ENCODE results near the gene TMPRSS11A. TPM values are rescaled to one million over a fixed set of nuclear protein-coding genes. Genes with fewer than 3 reads are reported as not detected.

TMPRSS11A gene
- total RNA-seq, 1 donor from 2014 or later, result not detected

DNA sequence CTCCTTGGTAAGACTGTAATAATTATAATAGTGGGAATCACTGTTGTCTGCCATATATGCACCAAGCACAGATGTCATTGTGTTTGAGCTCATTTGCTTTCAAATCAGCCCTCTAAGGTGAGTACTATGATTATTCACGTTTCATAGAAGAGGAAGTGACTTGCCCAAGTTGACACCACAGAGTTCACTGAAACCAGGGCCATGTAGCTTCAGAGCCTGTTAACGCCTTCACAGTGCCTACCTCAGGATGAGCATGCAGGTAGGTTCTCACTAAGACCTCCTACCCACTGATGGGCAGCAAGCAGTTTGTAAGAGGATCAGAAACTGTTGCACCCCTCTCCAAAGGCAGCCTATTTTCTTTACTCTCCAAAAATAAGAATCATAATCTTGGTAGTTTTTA is 27.4 kb downstream of the TMPRSS11A start:
- Histone ChIP-seq H3K9me3 (no peaks in the 10 kb centered on the region), H3K36me3 (no peaks in the 10 kb centered on the region), H3K27ac (no peak overlapping the region), H3K4me1 (no peaks in the 10 kb centered on the region), H3K27me3 (ENCODE audit: low read depth) (no peaks in the 10 kb centered on the region), H3K4me3 (no peak overlapping the region)
- DNase-seq, result no peak
- no peak for ATAC-seq
- intact Hi-C loops (cut with DNase I), result no loop called here
- TF ChIP-seq, protein P1, sequence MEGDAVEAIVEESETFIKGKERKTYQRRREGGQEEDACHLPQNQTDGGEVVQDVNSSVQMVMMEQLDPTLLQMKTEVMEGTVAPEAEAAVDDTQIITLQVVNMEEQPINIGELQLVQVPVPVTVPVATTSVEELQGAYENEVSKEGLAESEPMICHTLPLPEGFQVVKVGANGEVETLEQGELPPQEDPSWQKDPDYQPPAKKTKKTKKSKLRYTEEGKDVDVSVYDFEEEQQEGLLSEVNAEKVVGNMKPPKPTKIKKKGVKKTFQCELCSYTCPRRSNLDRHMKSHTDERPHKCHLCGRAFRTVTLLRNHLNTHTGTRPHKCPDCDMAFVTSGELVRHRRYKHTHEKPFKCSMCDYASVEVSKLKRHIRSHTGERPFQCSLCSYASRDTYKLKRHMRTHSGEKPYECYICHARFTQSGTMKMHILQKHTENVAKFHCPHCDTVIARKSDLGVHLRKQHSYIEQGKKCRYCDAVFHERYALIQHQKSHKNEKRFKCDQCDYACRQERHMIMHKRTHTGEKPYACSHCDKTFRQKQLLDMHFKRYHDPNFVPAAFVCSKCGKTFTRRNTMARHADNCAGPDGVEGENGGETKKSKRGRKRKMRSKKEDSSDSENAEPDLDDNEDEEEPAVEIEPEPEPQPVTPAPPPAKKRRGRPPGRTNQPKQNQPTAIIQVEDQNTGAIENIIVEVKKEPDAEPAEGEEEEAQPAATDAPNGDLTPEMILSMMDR (IDR thresholded peaks at IDR 0.05), result no peak

DNA sequence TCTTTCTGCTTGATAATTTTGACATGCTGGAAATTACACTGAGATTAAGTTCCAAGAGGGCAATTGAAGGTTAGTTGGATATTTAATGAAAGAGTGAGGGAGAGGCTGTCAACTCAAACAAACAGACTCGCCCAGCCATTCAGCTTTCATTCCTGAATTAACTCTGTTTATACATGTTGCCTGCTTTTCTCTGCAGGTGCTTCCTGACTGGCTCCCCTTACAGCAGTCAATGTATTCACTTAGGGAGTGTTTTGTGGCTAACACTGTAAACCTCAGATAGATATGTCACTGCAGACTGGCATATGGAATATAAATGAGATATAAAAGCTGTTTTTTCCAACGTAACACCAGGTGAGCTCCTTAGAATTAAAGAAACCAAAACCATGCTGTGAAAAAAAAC is 28.7 kb downstream of the TMPRSS11A start:
- Histone ChIP-seq H3K36me3 (no peaks in the 10 kb centered on the region), H3K9me3 (no peaks in the 10 kb centered on the region), H3K4me3 (no peak overlapping the region), H3K4me1 (no peaks in the 10 kb centered on the region), H3K27me3 (ENCODE audit: low read depth) (no peaks in the 10 kb centered on the region), H3K27ac (no peak overlapping the region)
- ATAC-seq, result no peak
- no peak for DNase-seq
- intact Hi-C loops (cut with DNase I), result no loop called here
- TF ChIP-seq, protein P1 (IDR thresholded peaks at IDR 0.05), result no peak

DNA sequence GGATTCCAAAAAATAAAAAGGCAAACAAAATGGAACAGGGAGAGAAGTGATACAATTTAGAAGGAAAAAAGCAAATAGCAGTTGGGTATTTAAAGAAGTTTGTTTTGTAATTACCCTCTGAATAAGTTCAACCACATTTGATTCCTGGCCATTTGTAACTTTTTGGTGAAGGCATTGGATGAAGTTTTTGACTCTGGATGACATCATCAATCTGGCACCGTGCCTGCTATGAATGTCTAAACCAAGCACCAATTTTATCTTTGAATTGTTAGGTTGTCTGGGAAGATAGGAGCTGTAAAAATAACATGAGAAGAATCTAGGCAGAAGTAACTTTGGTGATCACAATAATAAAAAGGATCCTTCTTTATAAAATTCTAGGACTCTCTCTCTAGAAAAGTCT is 29.5 kb downstream of the TMPRSS11A start:
- Histone ChIP-seq H3K27me3 (ENCODE audit: low read depth) (no peaks in the 10 kb centered on the region), H3K9me3 (no peaks in the 10 kb centered on the region), H3K4me1 (no peaks in the 10 kb centered on the region), H3K36me3 (no peaks in the 10 kb centered on the region), H3K4me3 (no peak overlapping the region), H3K27ac (no peak overlapping the region)
- TF ChIP-seq, protein P1 (IDR thresholded peaks at IDR 0.05), result no peak
- DNase-seq (no peak), ATAC-seq (no peak)
- intact Hi-C loops (cut with DNase I), result no loop called here

DNA sequence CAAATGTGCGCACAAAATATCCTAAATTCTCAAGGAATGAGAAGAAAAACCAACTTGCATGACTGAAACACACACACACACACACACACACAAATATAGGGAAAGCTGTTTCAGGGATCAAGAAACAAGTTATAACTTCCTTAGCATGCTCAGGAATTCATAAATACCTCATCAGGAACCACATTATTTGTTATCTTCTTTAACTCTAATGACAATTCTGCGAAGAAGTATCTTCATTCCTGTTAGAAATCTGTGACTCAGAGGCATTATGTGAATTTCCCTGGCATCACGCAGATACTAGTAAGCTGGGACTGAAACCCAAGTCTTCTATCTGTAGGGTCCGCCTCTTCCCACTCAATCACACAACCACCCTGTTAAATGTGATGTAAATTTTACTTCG is 30.3 kb downstream of the TMPRSS11A start:
- Histone ChIP-seq H3K4me3 (no peak overlapping the region), H3K9me3 (no peaks in the 10 kb centered on the region), H3K27me3 (ENCODE audit: low read depth) (no peaks in the 10 kb centered on the region), H3K27ac (no peak overlapping the region), H3K36me3 (no peaks in the 10 kb centered on the region), H3K4me1 (no peaks in the 10 kb centered on the region)
- intact Hi-C loops (cut with DNase I), result no loop called here
- DNase-seq (no peak), ATAC-seq (no peak)
- TF ChIP-seq, protein P1 (IDR thresholded peaks at IDR 0.05), result no peak

DNA sequence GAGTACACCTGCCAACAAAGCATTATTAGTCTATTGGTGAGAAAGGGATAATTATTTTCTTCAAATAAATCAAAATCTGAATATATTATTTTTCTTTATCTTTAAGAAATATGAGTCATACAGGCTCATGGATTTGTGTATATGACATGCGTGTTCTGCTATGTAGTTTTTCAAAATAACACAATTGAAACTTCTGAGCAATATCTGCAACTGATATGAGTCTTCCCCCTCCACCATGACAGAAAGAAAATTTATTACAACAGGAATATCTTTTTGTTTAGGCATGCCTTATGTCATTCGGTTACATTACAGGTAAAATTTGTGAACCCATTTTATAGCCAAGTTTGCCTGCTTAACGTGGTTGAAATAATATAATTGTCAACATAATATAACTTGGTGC is 32.0 kb downstream of the TMPRSS11A start:
- Histone ChIP-seq H3K36me3 (no peaks in the 10 kb centered on the region), H3K27me3 (ENCODE audit: low read depth) (no peaks in the 10 kb centered on the region), H3K27ac (no peak overlapping the region), H3K4me3 (no peak overlapping the region), H3K4me1 (no peaks in the 10 kb centered on the region), H3K9me3 (no peaks in the 10 kb centered on the region)
- TF ChIP-seq, protein P1 (IDR thresholded peaks at IDR 0.05), result no peak
- no peak for DNase-seq
- ATAC-seq, result no peak
- intact Hi-C loops (cut with DNase I), result no loop called here

DNA sequence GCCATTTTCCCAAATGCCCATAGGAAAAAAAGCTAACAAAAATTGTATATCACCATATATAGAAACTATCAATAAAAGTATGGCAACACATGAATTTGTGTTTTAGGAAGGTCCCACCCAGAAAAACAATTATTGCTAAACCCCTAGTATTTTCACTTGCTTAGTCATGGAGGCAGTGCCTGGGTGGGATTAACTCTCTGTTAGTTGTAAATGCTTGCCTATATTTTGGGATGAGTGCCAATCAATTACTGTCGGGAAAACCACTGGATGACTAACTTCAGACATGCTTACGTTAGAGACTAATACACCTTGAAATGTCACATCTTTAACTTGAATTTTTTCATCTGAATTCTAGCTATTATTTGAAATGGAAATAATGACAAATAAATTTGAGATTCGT is 33.9 kb downstream of the TMPRSS11A start:
- H3K4me3 ChIP-seq, result no peak overlapping the region
- DNase-seq, result no peak
- no peaks in the 10 kb centered on the region for H3K36me3 ChIP-seq
- no peaks in the 10 kb centered on the region for H3K27me3 ChIP-seq (ENCODE audit: low read depth)
- no peaks in the 10 kb centered on the region for H3K4me1 ChIP-seq
- intact Hi-C loops (cut with DNase I), result no loop called here
- TF ChIP-seq, protein P1 (IDR thresholded peaks at IDR 0.05), result no peak
- no peak overlapping the region for H3K27ac ChIP-seq
- no peak for ATAC-seq
- H3K9me3 ChIP-seq, result no peaks in the 10 kb centered on the region
